K562 (cell line): ENCODE measurements around the gene SETDB1.

ENCODE experiments used
- BRD4 ChIP-seq: fragments of 200-600 bp; sonication (generic); IDR thresholded peaks from 2 replicates; pipeline ENCODE4 v1.6.1; 2017; ENCODE audit warnings: inconsistent platforms
- CHCHD3 ChIP-seq: fragments of 250-450 bp; sonication (Bioruptor Pico); IDR thresholded peaks from 2 replicates; pipeline ENCODE4 v2.1.2; 2022; ENCODE audit warnings: mild to moderate bottlenecking
- CHD1 ChIP-seq: fragments of 200-600 bp; sonication (generic); IDR thresholded peaks from one replicate; pipeline ENCODE4 v1.6.1; 2012; ENCODE audit warnings: mild to moderate bottlenecking, moderate library complexity, low read length, inconsistent platforms
- E4F1 ChIP-seq: fragments of 250-450 bp; sonication (Bioruptor Pico); IDR thresholded peaks from 2 replicates; pipeline ENCODE4 v1.5.0; 2021; ENCODE audit warnings: mild to moderate bottlenecking, borderline replicate concordance
- FOXA1 ChIP-seq: fragments of 450-650 bp; IDR thresholded peaks from 2 replicates; pipeline ENCODE4 v1.6.1; 2016; ENCODE audit warnings: mild to moderate bottlenecking, borderline replicate concordance
- ZNF263 ChIP-seq: sonication (generic); formaldehyde crosslinking; IDR thresholded peaks from 2 replicates; pipeline ENCODE4 v1.8.0; 2022; ENCODE audit warnings: mild to moderate bottlenecking, missing genetic modification reagents, borderline replicate concordance

DNA sequence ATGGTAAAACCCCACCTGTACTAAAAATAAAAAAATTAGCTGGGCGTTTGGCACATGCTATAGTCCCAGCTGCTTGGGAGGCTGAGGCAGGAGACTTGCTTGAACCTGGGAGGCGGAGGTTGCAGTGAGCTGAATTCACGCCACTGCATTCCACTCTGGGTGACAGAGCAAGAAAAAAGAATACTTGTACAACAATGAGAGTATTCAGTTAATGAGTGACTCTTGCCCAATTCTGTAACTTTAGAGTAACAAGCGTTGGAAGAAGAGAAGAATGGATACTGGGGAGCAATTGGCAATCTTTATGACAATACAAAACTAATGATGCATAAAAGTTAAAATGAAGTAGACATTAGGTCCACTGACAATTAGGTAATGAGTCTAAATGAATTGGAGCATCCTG, 66.5 kb downstream of the SETDB1 start:
- TF ChIP-seq ZNF263 (CRISPR knock-in tag) (no peak), E4F1 (CRISPR knock-in tag) (no peak), BRD4 (no peak), CHCHD3 (CRISPR knock-in tag) (no peak), CHD1 (no peak), FOXA1 (no peak)
